HG03060 (cell line): ENCODE results near the gene AKAP13.
"Not testable (repeated sequence)": the region's sequence is repeated elsewhere in the genome, so short reads cannot be mapped to it uniquely, and the experiment has no call there.

Source experiments
- ATAC-seq: cut with Tn5 transposase; IDR thresholded peaks from one replicate; pipeline ENCODE4 v1.9.1; 2021; ENCODE audit warnings: low read depth, moderate number of reproducible peaks; ENCODE audit not compliant: unreplicated experiment

AKAP13 gene

GRCh38 chr15:85348048-85348766, 32.2 kb upstream of the AKAP13 start:
- not testable (repeated sequence) for ATAC-seq

GRCh38 chr15:85349062-85349461, 31.3 kb upstream of the AKAP13 start:
- ATAC-seq, result not testable (repeated sequence)

- no peak for ATAC-seq
Observed at GRCh38 chr15:85350395-85350794, 30.0 kb upstream of the AKAP13 start.

- ATAC-seq, result not testable (repeated sequence)
Observed at GRCh38 chr15:85351501-85351900, 28.9 kb upstream of the AKAP13 start.

- no peak for ATAC-seq
Observed at GRCh38 chr15:85351965-85352364, 28.4 kb upstream of the AKAP13 start.

- no peak for ATAC-seq
Observed at GRCh38 chr15:85353516-85353915, 26.9 kb upstream of the AKAP13 start.

GRCh38 chr15:85354461-85354860, 25.9 kb upstream of the AKAP13 start:
- ATAC-seq, result no peak

GRCh38 chr15:85354948-85355347, 25.5 kb upstream of the AKAP13 start:
- ATAC-seq, result no peak

- no peak for ATAC-seq
Observed at GRCh38 chr15:85356276-85356675, 24.1 kb upstream of the AKAP13 start.

GRCh38 chr15:85361323-85361722, 19.1 kb upstream of the AKAP13 start:
- peak; percentile 68 for ATAC-seq

- no peak for ATAC-seq
Observed at GRCh38 chr15:85362436-85363081, 17.8 kb upstream of the AKAP13 start.

- ATAC-seq, result no peak
Observed at GRCh38 chr15:85365980-85366379, 14.4 kb upstream of the AKAP13 start.

- no peak for ATAC-seq
Observed at GRCh38 chr15:85367741-85368140, 12.7 kb upstream of the AKAP13 start.

GRCh38 chr15:85374831-85375230, 5.6 kb upstream of the AKAP13 start:
- ATAC-seq, result no peak

GRCh38 chr15:85377269-85377668, 3.1 kb upstream of the AKAP13 start:
- no peak for ATAC-seq

GRCh38 chr15:85377986-85378385, 2.4 kb upstream of the AKAP13 start:
- ATAC-seq, result no peak

- ATAC-seq, result no peak
Observed at GRCh38 chr15:85379403-85380131, 836 bp upstream of the AKAP13 start.

GRCh38 chr15:85380812-85381642, 624 bp downstream of the AKAP13 start:
- peak; percentile 14 for ATAC-seq

- ATAC-seq, result no peak
Observed at GRCh38 chr15:85381850-85382751, 1.7 kb downstream of the AKAP13 start.

- no peak for ATAC-seq
Observed at GRCh38 chr15:85382942-85383341, 2.5 kb downstream of the AKAP13 start.
